ENCODE results near the gene PRR4. TPM values are rescaled to one million over a fixed set of nuclear protein-coding genes. Genes with fewer than 3 reads are reported as not detected.

The PRR4 gene
- total RNA-seq, 1 donor from 2014 or later: 0.17 TPM

Other genes with a start within 250 kb of the PRR4 start
- 7.8 and 17.6 TPM in 2 replicates for gene MAGOHB, start 235.9 kb downstream of the PRR4 start, total RNA-seq
- 4.6 and 7.9 TPM in 2 replicates for gene STYK1, start 175.4 kb downstream of the PRR4 start, total RNA-seq
- gene YBX3, start 126.2 kb downstream of the PRR4 start, total RNA-seq: 148 and 179 TPM in 2 replicates
- not detected in 2 replicates for gene TAS2R7, start 46.8 kb downstream of the PRR4 start, total RNA-seq
- not detected in 2 replicates for gene TAS2R8, start 42.2 kb downstream of the PRR4 start, total RNA-seq
- not detected in 2 replicates for gene TAS2R9, start 39.3 kb downstream of the PRR4 start, total RNA-seq
- gene TAS2R10, start 23.1 kb downstream of the PRR4 start, total RNA-seq: 0.17 and 0.37 TPM in 2 replicates
- gene PRH1, start 34.8 kb upstream of the PRR4 start, total RNA-seq: 11.2 and 12.8 TPM in 2 replicates
- gene TAS2R13, start 60.1 kb upstream of the PRR4 start, total RNA-seq: 0.84 and 1.0 TPM in 2 replicates
- gene PRH2, start 79.8 kb upstream of the PRR4 start, total RNA-seq: not detected in 2 replicates
- gene TAS2R14, start 89.8 kb upstream of the PRR4 start, total RNA-seq: 0.74 and 2.0 TPM in 2 replicates
- 2.3 and 3.6 TPM in 2 replicates for gene TAS2R50, start 137.4 kb upstream of the PRR4 start, total RNA-seq
- 2.2 and 3.6 TPM in 2 replicates for gene TAS2R20, start 148.8 kb upstream of the PRR4 start, total RNA-seq
- gene TAS2R19, start 173.1 kb upstream of the PRR4 start, total RNA-seq: 4.0 and 9.2 TPM in 2 replicates
- 3.8 and 6.8 TPM in 2 replicates for gene TAS2R31, start 181.9 kb upstream of the PRR4 start, total RNA-seq
- 2.4 and 3.6 TPM in 2 replicates for gene TAS2R46, start 212.8 kb upstream of the PRR4 start, total RNA-seq
- gene TAS2R43, start 242.8 kb upstream of the PRR4 start, total RNA-seq: 1.0 and 2.1 TPM in 2 replicates

Data from dermis blood vessel endothelial cell (primary cell).